ENCODE results near the gene ZMYND15. TPM values are rescaled to one million over a fixed set of nuclear protein-coding genes. Genes with fewer than 3 reads are reported as not detected.
A peak's percentile ranks its signal among the peaks of the same experiment; 100 is the strongest.
"Not testable (repeated sequence)": the region's sequence is repeated elsewhere in the genome, so short reads cannot be mapped to it uniquely, and the experiment has no call there.

The ZMYND15 gene
- total RNA-seq, 1 donor: not detected

- TF ChIP-seq, protein P1, sequence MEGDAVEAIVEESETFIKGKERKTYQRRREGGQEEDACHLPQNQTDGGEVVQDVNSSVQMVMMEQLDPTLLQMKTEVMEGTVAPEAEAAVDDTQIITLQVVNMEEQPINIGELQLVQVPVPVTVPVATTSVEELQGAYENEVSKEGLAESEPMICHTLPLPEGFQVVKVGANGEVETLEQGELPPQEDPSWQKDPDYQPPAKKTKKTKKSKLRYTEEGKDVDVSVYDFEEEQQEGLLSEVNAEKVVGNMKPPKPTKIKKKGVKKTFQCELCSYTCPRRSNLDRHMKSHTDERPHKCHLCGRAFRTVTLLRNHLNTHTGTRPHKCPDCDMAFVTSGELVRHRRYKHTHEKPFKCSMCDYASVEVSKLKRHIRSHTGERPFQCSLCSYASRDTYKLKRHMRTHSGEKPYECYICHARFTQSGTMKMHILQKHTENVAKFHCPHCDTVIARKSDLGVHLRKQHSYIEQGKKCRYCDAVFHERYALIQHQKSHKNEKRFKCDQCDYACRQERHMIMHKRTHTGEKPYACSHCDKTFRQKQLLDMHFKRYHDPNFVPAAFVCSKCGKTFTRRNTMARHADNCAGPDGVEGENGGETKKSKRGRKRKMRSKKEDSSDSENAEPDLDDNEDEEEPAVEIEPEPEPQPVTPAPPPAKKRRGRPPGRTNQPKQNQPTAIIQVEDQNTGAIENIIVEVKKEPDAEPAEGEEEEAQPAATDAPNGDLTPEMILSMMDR (IDR thresholded peaks at IDR 0.05; ENCODE audit: insufficient read depth, low read depth, low read length): no peak
- DNase-seq (ENCODE audit: low read depth): no peak
- H3K4me3 ChIP-seq (ENCODE audit: low read depth, low read length): peak overlapping the region; percentile 67
These were observed 28.7 kb upstream of the ZMYND15 start for GRCh38 chr17:4710693-4711634.

- no peak overlapping the region for H3K4me3 ChIP-seq (ENCODE audit: low read depth, low read length)
- DNase-seq (ENCODE audit: low read depth): no peak
- TF ChIP-seq, protein P1 (IDR thresholded peaks at IDR 0.05; ENCODE audit: insufficient read depth, low read depth, low read length): no peak
These were observed 27.9 kb upstream of the ZMYND15 start for GRCh38 chr17:4711661-4712181.

GRCh38 chr17:4712526-4712925, 27.1 kb upstream of the ZMYND15 start:
- H3K4me3 ChIP-seq (ENCODE audit: low read depth, low read length): no peak overlapping the region
- no peak for DNase-seq (ENCODE audit: low read depth)
- TF ChIP-seq, protein P1 (IDR thresholded peaks at IDR 0.05; ENCODE audit: insufficient read depth, low read depth, low read length): no peak

GRCh38 chr17:4714340-4715062, 25.1 kb upstream of the ZMYND15 start:
- not testable (repeated sequence) for H3K4me3 ChIP-seq (ENCODE audit: low read depth, low read length); DNase-seq (ENCODE audit: low read depth)

- H3K4me3 ChIP-seq (ENCODE audit: low read depth, low read length): no peak overlapping the region
- no peak for DNase-seq (ENCODE audit: low read depth)
- TF ChIP-seq, protein P1 (IDR thresholded peaks at IDR 0.05; ENCODE audit: insufficient read depth, low read depth, low read length): no peak
These were observed 24.4 kb upstream of the ZMYND15 start for GRCh38 chr17:4715063-4715744.

GRCh38 chr17:4716081-4716480, 23.6 kb upstream of the ZMYND15 start:
- H3K4me3 ChIP-seq (ENCODE audit: low read depth, low read length): no peak overlapping the region
- TF ChIP-seq, protein P1 (IDR thresholded peaks at IDR 0.05; ENCODE audit: insufficient read depth, low read depth, low read length): no peak
- DNase-seq (ENCODE audit: low read depth): no peak

Measured in fibroblast of villous mesenchyme (primary cell).